Type B pancreatic cell (in vitro differentiated cells): ENCODE results near the gene NRXN2. TPM values are rescaled to one million over a fixed set of nuclear protein-coding genes. Genes with fewer than 3 reads are reported as not detected.

ENCODE experiments used
- DNase-seq: peaks from one replicate; pipeline ENCODE4 v3.0.0; 2021; ENCODE audit warnings: mixed read lengths; ENCODE audit not compliant: unreplicated experiment; ENCODE audit errors: extremely low spot score
- H3K27ac Mint-ChIP-seq: 2 replicates; pipeline ENCODE4 v1.8.0; 2021; ENCODE audit warnings: mild to moderate bottlenecking, mixed read lengths
- H3K27me3 Mint-ChIP-seq: 2 replicates; pipeline ENCODE4 v1.8.0; 2021; ENCODE audit warnings: mixed read lengths
- H3K36me3 Mint-ChIP-seq: 2 replicates; pipeline ENCODE4 v1.8.0; 2021; ENCODE audit warnings: mixed read lengths
- H3K4me1 Mint-ChIP-seq: one replicate; pipeline ENCODE4 v1.8.0; 2021; ENCODE audit warnings: mixed read lengths; ENCODE audit not compliant: unreplicated experiment
- H3K4me3 Mint-ChIP-seq: 2 replicates; pipeline ENCODE4 v1.8.0; 2021; ENCODE audit warnings: mild to moderate bottlenecking, mixed read lengths
- H3K9me3 Mint-ChIP-seq: 2 replicates; pipeline ENCODE4 v1.8.0; 2021; ENCODE audit warnings: mixed read lengths
- CTCF ChIP-seq: fragments of 200-600 bp; sonication (generic); conservative IDR thresholded peaks from 2 replicates; pipeline ENCODE4 v1.5.0; 2021; ENCODE audit warnings: antibody characterized with exemption, mild to moderate bottlenecking
- total RNA-seq: library from RNA; stranded (reverse); gene quantifications from 2 replicates; pipeline ENCODE4 v1.2.1, GENCODE V29; 2021; ENCODE audit warnings: low replicate concordance

NRXN2 gene
- total RNA-seq, 1 donor from 2014 or later: 22.1 TPM

GRCh38 chr11:64675450-64676260 lies 47.3 kb downstream of the NRXN2 start:
- Mint-ChIP-seq H3K36me3 (no peaks in the 10 kb centered on the region), H3K4me1 (no peaks in the 10 kb centered on the region), H3K27ac (peak overlapping the region; percentile 25), H3K4me3 (no peak overlapping the region), H3K27me3 (peaks cover 86% of the 10 kb centered on the region), H3K9me3 (no peaks in the 10 kb centered on the region)
- DNase-seq: no peak
- no peak for TF ChIP-seq CTCF

GRCh38 chr11:64674774-64675173 lies 48.2 kb downstream of the NRXN2 start:
- Mint-ChIP-seq H3K27ac (no peak overlapping the region), H3K27me3 (peaks cover 85% of the 10 kb centered on the region), H3K4me3 (no peak overlapping the region), H3K9me3 (no peaks in the 10 kb centered on the region), H3K4me1 (no peaks in the 10 kb centered on the region), H3K36me3 (no peaks in the 10 kb centered on the region)
- TF ChIP-seq CTCF: no peak
- no peak for DNase-seq

- DNase-seq: no peak
- H3K4me1 Mint-ChIP-seq: no peaks in the 10 kb centered on the region
- TF ChIP-seq CTCF: no peak
- H3K27me3 Mint-ChIP-seq: peaks cover 82% of the 10 kb centered on the region
- no peak overlapping the region for H3K27ac Mint-ChIP-seq
- H3K9me3 Mint-ChIP-seq: no peaks in the 10 kb centered on the region
- H3K4me3 Mint-ChIP-seq: no peak overlapping the region
- H3K36me3 Mint-ChIP-seq: no peaks in the 10 kb centered on the region
These were observed 49.7 kb downstream of the NRXN2 start for GRCh38 chr11:64673279-64673678.

- no peaks in the 10 kb centered on the region for H3K36me3 Mint-ChIP-seq
- TF ChIP-seq CTCF: no peak
- no peak for DNase-seq
- no peak overlapping the region for H3K27ac Mint-ChIP-seq
- no peak overlapping the region for H3K4me3 Mint-ChIP-seq
- no peaks in the 10 kb centered on the region for H3K4me1 Mint-ChIP-seq
- H3K9me3 Mint-ChIP-seq: no peaks in the 10 kb centered on the region
- peaks cover 81% of the 10 kb centered on the region for H3K27me3 Mint-ChIP-seq
These were observed 50.1 kb downstream of the NRXN2 start for GRCh38 chr11:64672875-64673274.

- Mint-ChIP-seq H3K27me3 (peaks cover 62% of the 10 kb centered on the region), H3K4me1 (no peaks in the 10 kb centered on the region), H3K36me3 (no peaks in the 10 kb centered on the region), H3K4me3 (no peak overlapping the region), H3K27ac (no peak overlapping the region), H3K9me3 (no peaks in the 10 kb centered on the region)
- DNase-seq: no peak
- TF ChIP-seq CTCF: no peak
These were observed 52.0 kb downstream of the NRXN2 start for GRCh38 chr11:64670975-64671374.
